SK-N-SH treated with all-trans-retinoic acid at 6 μM for 48 hours (cell line): ENCODE data around the gene ST14.
"Not testable (repeated sequence)": the region's sequence is repeated elsewhere in the genome, so short reads cannot be mapped to it uniquely, and the experiment has no call there.

Source experiments
- ATAC-seq: fragments of 200-7000 bp; cut with Tn5 transposase; 3 replicates; pipeline ENCODE4 v1.9.1; 2020; ENCODE audit warnings: mild to moderate bottlenecking, moderate library complexity
- BACH2 ChIP-seq: fragments of 250-450 bp; sonication (Bioruptor Pico); IDR thresholded peaks from 2 replicates; pipeline ENCODE4 v1.9.0; 2021; ENCODE audit warnings: mild to moderate bottlenecking, borderline replicate concordance
- CSDC2 ChIP-seq: fragments of 250-450 bp; sonication (Bioruptor Pico); IDR thresholded peaks from 2 replicates; pipeline ENCODE4 v1.5.0; 2020; ENCODE audit warnings: mild to moderate bottlenecking, moderate library complexity
- ESRRG ChIP-seq: fragments of 250-450 bp; sonication (Bioruptor Pico); IDR thresholded peaks from 2 replicates; pipeline ENCODE4 v1.6.1; 2021; ENCODE audit warnings: mild to moderate bottlenecking
- GLIS3 ChIP-seq: fragments of 250-450 bp; sonication (Bioruptor Pico); IDR thresholded peaks from 2 replicates; pipeline ENCODE4 v1.5.0; 2020; ENCODE audit warnings: mild to moderate bottlenecking, moderate library complexity
- ISL1 ChIP-seq: fragments of 250-450 bp; sonication (Bioruptor Pico); IDR thresholded peaks from 2 replicates; pipeline ENCODE4 v2.1.2; 2022; ENCODE audit warnings: mild to moderate bottlenecking, moderate library complexity
- PATZ1 ChIP-seq: fragments of 250-450 bp; sonication (Bioruptor Pico); IDR thresholded peaks from 2 replicates; pipeline ENCODE4 v1.8.0; 2020; ENCODE audit warnings: mild to moderate bottlenecking, moderate library complexity, borderline replicate concordance
- PPARA ChIP-seq: fragments of 250-450 bp; sonication (Bioruptor Pico); IDR thresholded peaks from 2 replicates; pipeline ENCODE4 v1.5.0; 2020; ENCODE audit warnings: mild to moderate bottlenecking, borderline replicate concordance
- RARB ChIP-seq: fragments of 250-450 bp; sonication (Bioruptor Pico); IDR thresholded peaks from 2 replicates; pipeline ENCODE4 v1.8.0; 2021; ENCODE audit warnings: mild to moderate bottlenecking, moderate library complexity
- SNAI2 ChIP-seq: fragments of 250-450 bp; sonication (Bioruptor Pico); IDR thresholded peaks from 2 replicates; pipeline ENCODE4 v1.5.0; 2020; ENCODE audit warnings: mild to moderate bottlenecking, moderate library complexity
- TCF4 ChIP-seq: fragments of 250-450 bp; sonication (Bioruptor Pico); IDR thresholded peaks from 2 replicates; pipeline ENCODE4 v1.8.0; 2021; ENCODE audit warnings: mild to moderate bottlenecking, moderate library complexity, borderline replicate concordance
- TOX ChIP-seq: fragments of 250-450 bp; sonication (Bioruptor Pico); IDR thresholded peaks from 2 replicates; pipeline ENCODE4 v1.8.0; 2021; ENCODE audit warnings: mild to moderate bottlenecking, moderate library complexity, borderline replicate concordance
- TSHZ2 ChIP-seq: fragments of 250-450 bp; sonication (Bioruptor Pico); IDR thresholded peaks from 2 replicates; pipeline ENCODE4 v1.5.0; 2020; ENCODE audit warnings: mild to moderate bottlenecking, moderate library complexity
- ZC3H10 ChIP-seq: fragments of 250-450 bp; sonication (Bioruptor Pico); IDR thresholded peaks from 2 replicates; pipeline ENCODE4 v1.5.1; 2021; ENCODE audit warnings: mild to moderate bottlenecking, moderate library complexity
- ZFP3 ChIP-seq: fragments of 250-450 bp; sonication (Bioruptor Pico); IDR thresholded peaks from 2 replicates; pipeline ENCODE4 v1.5.0; 2020; ENCODE audit warnings: mild to moderate bottlenecking, moderate library complexity
- ZFP30 ChIP-seq: fragments of 450-650 bp; formaldehyde crosslinking; IDR thresholded peaks from 2 replicates; pipeline ENCODE4 v1.5.0; 2022; ENCODE audit warnings: mild to moderate bottlenecking, moderate library complexity
- ZNF565 ChIP-seq: fragments of 450-650 bp; formaldehyde crosslinking; conservative IDR thresholded peaks from 2 replicates; pipeline ENCODE4 v1.5.0; 2020; ENCODE audit warnings: low read depth, mild to moderate bottlenecking, moderate library complexity
- TF ChIP-seq, protein P1 (sequence below): fragments of 250-450 bp; sonication (Bioruptor Pico); IDR thresholded peaks from 2 replicates; pipeline ENCODE4 v1.8.0; 2021; ENCODE audit warnings: low read depth, mild to moderate bottlenecking, moderate library complexity, borderline replicate concordance

Gene ST14

GRCh38 chr11:130171534-130171933 lies 12.0 kb downstream of the ST14 start:
- no peak for ATAC-seq
- TF ChIP-seq PPARA (CRISPR knock-in tag) (no peak), PATZ1 (CRISPR knock-in tag) (no peak), TSHZ2 (no peak), GLIS3 (no peak), ZNF565 (no peak), TOX (CRISPR knock-in tag) (no peak), SNAI2 (no peak), CSDC2 (no peak)
- TF ChIP-seq, protein P1, sequence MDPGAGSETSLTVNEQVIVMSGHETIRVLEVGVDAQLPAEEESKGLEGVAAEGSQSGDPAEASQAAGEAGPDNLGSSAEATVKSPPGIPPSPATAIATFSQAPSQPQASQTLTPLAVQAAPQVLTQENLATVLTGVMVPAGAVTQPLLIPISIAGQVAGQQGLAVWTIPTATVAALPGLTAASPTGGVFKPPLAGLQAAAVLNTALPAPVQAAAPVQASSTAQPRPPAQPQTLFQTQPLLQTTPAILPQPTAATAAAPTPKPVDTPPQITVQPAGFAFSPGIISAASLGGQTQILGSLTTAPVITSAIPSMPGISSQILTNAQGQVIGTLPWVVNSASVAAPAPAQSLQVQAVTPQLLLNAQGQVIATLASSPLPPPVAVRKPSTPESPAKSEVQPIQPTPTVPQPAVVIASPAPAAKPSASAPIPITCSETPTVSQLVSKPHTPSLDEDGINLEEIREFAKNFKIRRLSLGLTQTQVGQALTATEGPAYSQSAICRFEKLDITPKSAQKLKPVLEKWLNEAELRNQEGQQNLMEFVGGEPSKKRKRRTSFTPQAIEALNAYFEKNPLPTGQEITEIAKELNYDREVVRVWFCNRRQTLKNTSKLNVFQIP (CRISPR knock-in tag) = no peak

DNA sequence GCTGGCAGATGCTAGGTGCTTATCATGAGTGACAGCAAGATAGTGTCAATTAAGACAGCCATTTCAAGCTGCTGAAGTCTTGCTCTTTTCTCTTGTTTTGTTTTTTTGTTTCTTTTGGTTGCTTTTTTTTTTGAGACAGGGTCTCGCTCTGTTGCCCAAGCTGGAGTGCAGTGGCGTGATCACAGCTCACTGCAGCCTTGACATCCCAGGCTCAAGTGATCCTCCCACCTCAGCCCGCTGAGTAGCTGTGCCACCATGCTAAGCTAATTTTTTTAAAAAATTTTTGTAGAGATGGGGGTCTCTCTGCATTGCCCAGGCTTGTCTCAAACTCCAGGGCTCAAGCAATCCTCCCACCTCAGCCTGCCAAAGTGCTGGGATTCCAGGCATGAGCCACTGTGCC lies 12.4 kb downstream of the ST14 start:
- ATAC-seq = not testable (repeated sequence)

DNA sequence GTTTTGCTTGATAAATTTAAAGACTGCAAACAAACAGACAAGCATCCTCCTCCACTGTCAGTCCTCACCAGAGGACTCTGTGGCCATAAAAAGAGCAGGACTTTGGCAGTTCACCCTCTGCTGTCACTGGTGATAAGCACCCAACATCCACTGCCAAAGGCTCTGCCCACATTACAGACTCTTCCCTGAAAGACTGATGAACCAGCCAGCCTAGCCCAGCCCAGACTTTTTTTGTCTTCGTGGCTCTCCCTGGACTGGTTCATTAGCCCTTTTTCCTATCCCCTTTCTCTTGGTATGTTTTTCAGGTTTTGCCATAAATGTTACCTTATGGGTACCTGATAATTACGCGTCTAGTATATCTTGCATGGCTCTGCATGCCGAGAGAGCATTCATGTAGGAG lies 15.1 kb downstream of the ST14 start:
- ATAC-seq = no peak
- TF ChIP-seq PATZ1 (CRISPR knock-in tag) = no peak
- no peak for TF ChIP-seq BACH2
- no peak for TF ChIP-seq SNAI2
- no peak for TF ChIP-seq ZNF565
- TF ChIP-seq TSHZ2 = no peak
- no peak for TF ChIP-seq ZFP3 (CRISPR knock-in tag)
- TF ChIP-seq ESRRG (CRISPR knock-in tag) = no peak
- no peak for TF ChIP-seq GLIS3
- no peak for TF ChIP-seq TOX (CRISPR knock-in tag)
- no peak for TF ChIP-seq TCF4
- no peak for TF ChIP-seq ISL1 (CRISPR knock-in tag)
- TF ChIP-seq CSDC2 = no peak
- no peak for TF ChIP-seq ZFP30 (CRISPR knock-in tag)
- no peak for TF ChIP-seq RARB (CRISPR knock-in tag)
- TF ChIP-seq, protein P1 (CRISPR knock-in tag) = no peak
- TF ChIP-seq ZC3H10 = no peak
